ENCODE measurements around the gene OR10K1.
A peak's percentile ranks its signal among the peaks of the same experiment; 100 is the strongest.
"Not testable (repeated sequence)": the region's sequence is repeated elsewhere in the genome, so short reads cannot be mapped to it uniquely, and the experiment has no call there.

Gene OR10K1, protein sequence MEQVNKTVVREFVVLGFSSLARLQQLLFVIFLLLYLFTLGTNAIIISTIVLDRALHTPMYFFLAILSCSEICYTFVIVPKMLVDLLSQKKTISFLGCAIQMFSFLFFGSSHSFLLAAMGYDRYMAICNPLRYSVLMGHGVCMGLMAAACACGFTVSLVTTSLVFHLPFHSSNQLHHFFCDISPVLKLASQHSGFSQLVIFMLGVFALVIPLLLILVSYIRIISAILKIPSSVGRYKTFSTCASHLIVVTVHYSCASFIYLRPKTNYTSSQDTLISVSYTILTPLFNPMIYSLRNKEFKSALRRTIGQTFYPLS

DNA sequence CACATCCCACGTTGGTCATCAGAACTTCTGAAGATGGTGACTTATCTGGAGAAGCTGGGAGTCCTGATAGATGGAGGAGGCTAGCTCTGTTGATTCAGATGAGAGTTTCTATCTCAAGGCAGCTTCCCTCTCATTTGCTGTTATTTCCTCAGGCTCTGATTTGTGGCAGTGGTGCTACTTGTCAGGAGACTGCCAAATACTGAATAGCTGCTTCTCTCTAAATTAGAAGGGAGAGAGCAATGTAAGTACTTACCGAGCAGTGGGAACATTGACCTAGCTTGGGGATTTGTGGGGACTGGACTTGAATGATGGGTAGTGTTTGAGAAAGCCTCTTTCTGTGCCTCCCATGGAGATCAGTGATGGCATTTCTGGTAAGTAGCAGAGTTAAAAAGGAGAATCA lies at the start of gene OR10K1:
OR10K1 (plus strand) TSS at position 301 of the 400 bp plus-strand sequence. CDS start 3,728 bp downstream, outside the sequence.
- no peak for DNase-seq

DNA sequence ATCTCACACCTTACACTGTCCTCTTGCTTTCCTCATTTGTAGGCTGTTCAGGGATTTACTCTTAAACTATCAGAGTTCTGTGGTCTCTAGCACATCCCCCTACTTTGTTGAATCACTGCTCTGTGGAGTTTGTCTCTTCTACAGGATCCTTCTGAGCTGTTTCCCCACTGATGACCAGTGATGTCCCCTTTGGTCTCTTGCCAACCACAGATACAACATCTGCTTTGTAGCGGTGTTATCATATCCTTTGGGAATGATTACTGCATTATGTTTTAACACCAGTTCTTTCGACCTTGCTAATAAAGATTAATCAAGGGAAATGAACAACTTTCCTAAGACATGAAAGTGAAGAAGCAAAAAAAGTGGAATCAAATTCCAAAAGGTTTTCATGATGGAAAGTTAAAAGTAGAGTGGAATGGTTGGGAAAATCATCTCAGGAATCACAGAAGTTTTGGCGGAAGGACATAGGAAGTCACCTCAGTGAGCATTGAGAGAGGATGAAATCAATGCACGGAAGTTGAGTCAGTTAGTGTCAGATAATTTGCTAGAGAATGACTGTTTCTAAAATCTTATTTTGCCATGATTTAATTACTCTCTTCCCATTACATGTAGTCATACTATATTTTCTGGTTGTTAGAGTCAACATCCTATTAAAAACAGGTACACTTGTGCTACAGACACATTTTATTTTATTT lies 46.8 kb upstream of the OR10K1 start:
- no peak for DNase-seq

DNA sequence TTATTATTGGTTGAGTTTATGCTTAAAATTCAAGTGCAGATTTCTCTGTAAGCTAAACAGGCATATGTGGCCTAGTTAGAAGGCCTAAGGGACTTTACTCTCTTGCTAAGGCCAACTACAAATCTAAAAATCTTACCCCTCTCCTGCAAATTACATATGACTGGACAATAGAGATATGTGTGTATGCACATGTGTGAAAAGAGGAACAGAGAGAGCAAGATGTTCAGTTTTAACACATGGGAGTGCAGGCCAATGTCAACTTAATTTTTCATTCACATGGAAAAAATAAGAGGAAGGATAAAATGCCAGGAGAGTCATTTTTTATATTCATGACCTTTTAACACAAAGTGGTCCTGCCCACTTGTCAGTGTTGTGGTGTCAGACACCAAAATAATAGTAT lies 44.0 kb upstream of the OR10K1 start:
- DNase-seq: no peak

DNA sequence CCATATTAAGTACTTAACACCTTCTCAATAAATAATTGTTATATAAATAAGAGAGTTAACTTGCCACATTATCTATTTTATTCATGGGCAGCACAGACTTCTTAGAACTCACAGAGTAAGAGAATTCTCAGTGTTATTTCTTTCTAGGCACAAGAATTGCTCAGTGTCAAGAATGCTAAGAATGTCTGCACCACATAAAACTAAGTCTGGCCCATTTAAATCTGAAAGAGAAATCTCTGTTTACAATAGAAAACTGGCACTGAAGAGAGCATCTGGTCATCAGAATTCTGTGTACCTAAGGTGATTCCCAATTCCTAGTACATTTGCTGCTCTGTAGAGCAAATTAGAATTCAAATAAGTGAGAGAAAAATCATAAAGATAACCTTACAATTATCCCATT lies 39.4 kb upstream of the OR10K1 start:
- no peak for DNase-seq

DNA sequence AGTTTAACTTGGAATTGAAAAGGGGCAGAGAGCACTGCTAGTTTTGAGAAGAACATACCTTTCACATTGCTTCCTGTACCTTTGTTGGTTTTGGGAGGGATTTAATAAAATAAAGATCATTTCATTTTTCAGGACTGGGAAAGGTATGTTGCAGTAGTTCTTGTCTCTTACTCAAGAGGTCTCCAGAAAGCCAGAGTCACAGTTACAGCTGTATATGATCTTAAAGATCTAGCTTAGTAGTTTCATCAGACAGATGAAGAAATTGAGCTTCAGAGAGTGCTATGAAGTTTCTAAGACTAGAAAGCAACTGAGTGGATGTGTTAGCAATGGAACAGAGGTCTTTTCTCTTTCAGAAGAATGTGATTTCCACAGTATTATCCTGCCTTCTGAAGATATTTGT lies 36.6 kb upstream of the OR10K1 start:
- DNase-seq: no peak

DNA sequence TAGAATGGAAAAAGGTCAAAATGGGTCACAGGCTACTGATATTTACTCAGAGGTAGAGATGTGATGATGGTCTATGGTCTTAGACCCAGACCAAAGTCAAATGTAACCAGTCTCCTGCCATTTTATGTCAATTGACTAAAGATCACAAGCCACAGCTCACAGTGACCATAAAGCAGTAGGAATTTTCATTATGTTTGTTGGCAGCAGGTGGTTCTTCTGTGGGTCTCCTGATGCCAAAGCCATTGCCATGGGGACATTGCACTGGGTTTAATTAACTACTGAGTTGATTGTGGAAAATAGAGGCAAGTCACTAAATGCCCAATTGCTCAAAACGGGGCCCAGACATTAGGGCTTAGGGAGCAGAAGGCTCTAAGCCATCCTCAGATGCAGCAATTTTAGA lies 35.5 kb upstream of the OR10K1 start, which contains the start of gene OR10K2:
OR10K2 (minus strand) TSS at position 101 of the 400 bp plus-strand sequence. CDS start 5,371 bp downstream, outside the sequence.
- DNase-seq: no peak

DNA sequence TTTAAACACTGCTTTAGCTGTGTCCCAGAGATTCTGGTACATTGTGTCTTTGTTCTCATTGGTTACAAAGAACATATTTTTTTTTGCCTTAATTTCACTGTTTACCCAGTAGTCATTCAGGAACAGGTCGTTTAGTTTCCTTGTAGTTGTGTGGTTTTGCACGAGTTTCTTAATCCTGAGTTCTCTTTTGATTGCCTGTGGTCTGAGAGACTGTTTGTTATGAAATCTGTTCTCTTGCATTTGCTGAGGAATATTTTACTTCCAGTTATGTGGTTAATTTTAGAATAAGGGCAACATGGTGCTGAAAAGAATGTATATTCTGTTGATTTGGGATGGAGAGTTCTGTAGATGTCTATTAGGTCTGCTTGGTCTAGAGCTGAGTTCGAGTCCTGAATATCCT lies 31.5 kb upstream of the OR10K1 start:
- DNase-seq: not testable (repeated sequence)

DNA sequence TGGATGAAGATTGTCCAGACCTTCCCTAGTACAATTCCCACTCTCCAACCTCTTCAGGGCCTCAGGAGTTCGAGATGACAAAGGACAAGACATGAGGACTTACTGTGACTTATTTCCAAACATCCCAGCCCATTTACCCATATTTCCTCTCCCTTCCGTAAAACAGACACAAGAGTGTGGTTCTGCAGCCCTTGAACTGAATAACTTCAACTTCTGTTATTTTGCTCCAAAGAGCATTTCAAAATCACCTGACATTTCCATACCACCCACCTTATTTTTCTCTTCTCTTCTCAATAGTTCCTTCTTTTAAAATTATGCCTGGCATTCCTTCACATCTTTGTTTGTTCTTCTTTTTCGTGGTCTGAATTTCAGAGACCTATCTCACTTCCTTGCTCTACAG lies 26.9 kb upstream of the OR10K1 start:
- no peak for DNase-seq

DNA sequence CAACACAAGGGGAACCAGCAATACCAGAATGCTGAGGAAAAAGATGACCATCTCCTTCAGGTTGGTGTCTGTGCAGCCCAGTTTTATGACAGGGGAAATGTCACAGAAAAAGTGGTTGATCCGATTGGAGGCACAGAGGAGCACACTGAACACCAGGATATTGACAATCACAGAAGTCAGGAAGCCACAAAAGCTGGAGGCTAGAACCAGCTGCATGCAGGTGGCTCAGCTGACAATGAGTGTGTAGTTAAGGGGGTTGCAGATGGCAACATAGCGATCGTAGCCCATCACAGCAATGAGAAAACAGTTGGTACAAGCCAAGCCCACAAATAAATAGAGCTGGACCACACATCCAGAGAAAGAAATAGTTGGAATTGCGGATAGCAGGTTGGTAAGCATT lies 16.3 kb upstream of the OR10K1 start:
- DNase-seq: no peak

DNA sequence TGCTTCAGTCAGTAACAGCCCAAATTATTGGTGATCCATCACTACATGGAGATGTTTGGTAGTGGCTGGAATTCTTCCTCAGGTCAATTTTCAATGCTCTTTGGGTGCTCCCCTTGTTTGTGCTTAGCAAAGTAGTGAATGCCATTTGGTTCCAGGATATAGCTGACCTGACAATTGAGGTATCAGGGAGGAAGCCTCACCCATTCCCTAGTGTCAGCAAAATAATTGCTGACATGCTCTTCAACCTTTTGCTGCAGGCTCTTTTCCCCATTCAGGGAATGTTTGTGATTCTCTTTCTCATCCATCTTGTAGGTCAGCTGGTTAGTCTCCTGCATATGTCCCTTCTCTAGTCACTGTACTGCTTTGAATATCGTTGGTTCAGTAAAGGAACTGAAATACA lies 7.1 kb upstream of the OR10K1 start:
- DNase-seq: no peak

DNA sequence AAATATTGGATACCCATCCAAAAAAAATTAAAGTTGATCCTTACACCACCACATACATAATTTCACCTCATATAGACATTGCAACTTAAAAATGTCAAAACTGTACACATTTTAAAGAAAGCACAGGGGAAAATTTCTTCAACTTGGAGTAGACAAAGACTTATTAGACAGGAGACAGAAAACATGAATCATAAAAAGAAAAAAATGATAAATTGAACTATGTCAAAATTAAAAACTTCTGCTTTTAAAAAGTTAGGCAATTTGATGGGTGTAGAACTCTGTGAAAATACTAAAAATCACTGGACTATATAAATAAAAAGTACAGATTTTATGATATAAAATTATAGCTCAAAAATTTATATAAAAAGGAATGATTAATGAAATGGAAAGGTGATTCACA lies 4.4 kb upstream of the OR10K1 start:
- DNase-seq: no peak

DNA sequence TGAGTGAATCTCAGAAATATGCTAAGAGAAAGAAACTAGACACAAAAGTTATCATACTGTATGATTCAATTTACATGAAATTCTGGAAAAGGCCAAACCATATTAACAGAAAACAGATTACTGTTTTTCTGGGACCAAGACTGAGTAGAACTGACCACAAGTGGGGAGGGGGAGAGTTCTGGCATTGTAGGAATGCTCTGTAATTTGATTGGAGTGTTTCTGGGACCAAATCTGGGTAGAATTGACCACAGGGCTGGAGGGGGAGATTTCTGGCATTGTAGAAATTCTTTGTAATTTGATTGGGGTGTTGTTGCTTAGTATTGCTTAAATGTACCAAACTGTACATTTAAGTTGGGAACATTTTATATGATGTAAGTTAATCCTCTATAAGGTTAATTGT lies 3.4 kb upstream of the OR10K1 start:
- DNase-seq: no peak

DNA sequence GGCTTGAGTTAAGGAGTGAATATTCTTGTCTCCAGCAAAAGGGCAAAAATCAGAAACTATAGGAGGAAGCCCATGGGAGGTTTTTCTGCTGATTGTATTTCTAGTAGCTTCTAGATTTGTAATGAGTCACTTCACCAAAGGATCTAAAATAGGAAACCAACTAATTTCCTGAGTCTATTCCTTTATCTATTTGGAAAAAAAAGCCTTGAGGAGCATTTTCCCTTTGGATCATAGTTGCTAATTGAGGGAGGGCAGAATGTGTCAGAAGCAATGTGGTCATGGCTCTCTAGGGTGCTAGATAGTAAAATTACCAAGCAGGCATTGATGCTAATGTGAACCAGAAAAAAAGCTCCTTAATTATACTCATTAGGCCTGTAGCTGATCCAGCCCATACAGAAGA lies 10.3 kb downstream of the OR10K1 start, which contains the start of gene OR10R2:
OR10R2 (plus strand) TSS at position 301 of the 400 bp plus-strand sequence. CDS start 106 bp downstream, outside the sequence.
- DNase-seq: no peak

DNA sequence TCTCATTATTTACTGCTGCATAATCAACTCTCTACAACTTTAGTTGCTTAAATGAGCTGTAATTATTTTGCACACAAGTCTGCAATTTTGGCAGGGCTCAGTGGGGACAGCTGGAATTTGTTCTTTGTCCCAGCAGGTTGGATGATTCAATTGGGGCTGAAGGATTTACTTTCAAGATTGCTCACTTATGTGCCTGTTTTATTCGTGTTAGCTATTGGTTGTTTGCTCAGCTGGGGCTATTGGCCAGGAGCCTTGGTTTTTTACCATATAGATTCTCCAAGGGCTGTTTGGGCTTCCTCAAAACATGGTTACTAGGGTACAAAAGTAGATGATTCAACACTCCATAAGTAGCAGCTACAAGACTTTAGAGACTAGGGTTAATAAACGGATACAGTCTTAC lies 23.8 kb downstream of the OR10K1 start:
- peak; percentile 2 for DNase-seq

DNA sequence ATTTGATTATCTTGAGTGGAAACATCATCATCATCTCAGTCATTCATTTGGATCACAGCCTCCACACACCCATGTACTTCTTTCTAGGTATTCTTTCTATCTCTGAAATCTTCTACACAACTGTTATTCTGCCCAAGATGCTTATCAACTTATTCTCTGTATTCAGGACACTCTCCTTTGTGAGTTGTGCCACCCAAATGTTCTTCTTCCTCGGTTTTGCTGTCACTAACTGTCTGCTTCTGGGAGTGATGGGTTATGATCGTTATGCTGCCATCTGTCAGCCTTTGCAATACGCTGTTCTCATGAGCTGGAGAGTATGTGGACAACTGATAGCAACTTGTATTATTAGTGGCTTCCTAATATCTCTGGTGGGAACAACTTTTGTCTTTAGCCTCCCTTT lies 29.7 kb downstream of the OR10K1 start:
- no peak for DNase-seq

DNA sequence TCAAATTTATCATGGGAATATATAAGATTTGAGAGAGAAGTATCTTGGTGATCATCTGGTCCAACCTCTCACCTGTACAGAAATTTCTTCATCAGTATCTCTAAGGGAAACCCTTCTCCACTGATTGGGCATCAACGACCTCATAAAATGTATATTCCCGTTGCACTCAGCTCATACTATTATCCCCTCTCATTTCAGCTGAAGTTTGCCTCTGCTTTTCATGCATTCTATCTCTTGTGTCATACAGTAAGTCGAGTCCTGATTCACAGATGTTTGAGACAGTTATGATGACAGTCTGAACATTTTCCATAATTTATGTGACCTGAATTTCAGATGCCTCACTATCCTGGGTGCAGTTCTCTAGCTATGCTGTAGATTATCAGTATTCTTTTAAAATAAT lies 31.4 kb downstream of the OR10K1 start:
- no peak for DNase-seq

DNA sequence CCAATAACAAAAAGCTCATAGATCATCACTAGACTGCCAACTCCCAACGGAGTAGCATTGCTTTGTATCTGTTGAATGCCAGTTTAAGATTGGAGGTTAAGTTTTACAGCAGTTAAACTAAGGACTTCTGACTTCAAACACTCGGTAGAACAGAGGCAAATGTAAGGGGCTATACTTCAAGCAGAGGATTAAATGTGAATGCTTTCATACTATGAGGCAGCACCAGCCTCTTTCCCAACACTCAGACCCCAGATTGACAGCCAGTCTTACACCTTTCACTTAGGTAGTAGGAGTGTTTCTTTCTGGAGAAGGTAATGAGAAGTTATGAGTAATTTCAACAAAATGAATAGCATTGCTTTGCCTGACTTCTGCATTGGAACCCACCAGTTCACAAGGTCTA lies 33.2 kb downstream of the OR10K1 start:
- no peak for DNase-seq

DNA sequence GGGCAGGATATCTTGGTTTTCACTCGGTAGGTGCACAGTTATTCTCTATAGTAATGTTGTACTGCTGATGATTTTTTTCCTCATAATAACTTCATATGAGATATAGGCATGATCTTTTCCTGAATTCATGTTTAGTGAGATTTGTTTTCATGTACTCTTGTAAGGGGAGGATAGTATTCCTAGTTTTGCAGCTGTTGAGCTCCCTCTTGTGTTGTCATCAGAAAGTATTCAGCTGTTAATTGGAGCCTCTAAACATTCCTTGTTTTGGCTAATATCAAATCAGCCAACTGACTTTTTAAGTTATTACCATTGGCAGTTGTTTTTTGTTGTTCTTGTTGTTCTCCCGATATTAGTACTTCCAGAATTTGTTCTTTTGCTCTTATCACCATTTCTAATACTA lies 34.7 kb downstream of the OR10K1 start:
- no peak for DNase-seq

DNA sequence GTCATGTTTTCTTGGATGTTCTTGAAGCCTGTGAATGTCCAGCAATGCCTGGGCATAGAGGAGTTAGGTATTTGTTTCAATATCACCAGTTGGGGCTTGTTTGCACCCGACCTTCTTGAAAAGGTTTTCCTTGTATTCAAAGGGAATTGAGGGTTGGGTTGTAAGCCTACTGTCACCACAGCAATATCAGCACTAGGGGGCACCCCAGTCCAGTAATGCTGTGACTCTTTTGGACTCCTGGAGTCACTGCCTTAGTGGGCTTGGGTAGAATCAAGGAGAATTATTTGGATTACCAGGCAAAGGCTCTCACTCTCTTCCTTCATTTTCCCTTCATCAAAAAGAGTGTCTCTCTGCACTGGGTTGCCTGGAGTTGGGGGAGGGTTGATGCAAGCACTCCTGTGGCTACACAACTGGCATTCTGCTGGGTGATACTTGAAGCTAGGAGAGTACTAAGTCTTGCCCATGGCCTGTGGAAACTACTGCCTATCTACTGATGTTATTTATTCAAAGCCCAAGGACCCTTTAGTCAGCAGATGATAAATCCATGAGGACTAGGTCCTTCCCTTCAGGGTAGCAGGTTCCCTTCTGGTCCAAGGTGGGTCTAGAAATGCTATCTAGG lies 44.8 kb downstream of the OR10K1 start:
- no peak for DNase-seq

DNA sequence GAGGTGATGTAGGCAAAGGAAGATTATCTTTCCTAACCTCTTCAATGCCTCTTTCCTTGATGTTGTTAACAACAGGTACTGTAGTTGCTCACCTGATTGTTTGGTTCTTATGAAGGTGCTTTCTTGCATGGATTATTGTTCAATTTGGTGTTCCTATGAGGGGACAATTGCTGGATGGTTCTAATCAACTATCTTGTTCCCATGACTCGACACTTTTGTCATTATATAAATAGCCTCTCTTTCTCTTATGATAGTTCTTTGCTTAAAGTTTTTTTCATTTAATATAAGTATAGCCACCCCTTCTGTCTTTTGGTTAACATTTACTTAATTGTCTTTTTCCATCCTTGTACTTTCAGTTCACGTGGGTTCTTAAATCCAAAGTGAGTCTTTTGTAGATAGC lies 45.9 kb downstream of the OR10K1 start:
- DNase-seq: no peak

DNA sequence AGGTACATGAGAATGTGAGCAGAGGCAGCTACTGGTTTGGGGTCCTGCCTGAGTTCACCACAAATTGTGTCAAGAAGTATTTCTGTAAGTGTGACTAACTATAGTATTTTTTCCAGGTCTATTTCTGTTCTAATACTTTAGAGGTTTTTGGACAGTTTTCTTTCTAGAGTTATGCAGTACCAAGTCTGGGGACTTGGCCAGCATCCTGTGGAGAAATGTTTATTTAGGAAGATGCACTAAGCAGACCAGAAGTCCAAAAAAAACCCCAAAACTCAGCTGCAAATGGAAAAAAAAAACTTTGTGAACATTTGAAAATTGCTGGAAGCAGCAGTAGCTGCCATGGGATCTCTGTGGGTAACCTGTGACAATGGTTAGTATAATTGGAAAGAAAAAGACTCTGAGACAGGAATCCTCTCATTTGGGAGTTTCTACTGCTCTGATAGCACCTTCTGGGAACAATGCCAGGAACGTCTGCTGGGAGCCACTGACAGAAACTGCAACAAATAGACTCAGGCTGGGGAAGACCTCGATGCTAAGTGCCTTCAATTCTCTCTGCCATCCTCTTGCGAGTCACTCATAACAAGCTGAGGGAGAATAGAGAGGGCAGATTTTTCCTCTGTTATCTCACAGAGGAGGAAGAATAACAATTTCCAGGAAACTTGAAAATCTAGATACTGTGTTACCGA lies 48.0 kb downstream of the OR10K1 start:
- no peak for DNase-seq

DNA sequence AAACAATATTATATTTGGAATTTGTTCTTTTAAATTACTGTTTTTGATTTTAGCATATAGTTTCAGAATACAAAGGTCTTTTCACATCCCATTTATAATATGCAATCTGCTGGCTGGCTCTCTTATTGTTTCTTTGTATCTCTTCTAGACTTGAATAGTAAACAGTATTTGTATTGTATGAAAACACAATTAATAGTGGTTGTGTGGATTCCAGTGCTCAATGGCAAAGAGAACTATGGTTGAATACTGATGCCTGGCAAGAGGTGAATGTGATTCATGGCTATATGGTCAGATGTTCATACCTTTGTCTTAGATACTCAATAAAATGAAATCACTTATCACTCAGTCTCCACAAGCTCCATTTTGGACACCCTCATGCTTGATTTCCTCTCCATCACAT lies 55.3 kb downstream of the OR10K1 start:
- no peak for DNase-seq

Data from NCI-H748 treated with DMSO at 0.1 percent for 48 hours (cell line).